Glutamatergic neuron (in vitro differentiated cells): Measurements from ENCODE around the gene NEK6. TPM values are rescaled to one million over a fixed set of nuclear protein-coding genes. Genes with fewer than 3 reads are reported as not detected.
A peak's percentile ranks its signal among the peaks of the same experiment; 100 is the strongest.

Experiments used
- DNase-seq: peaks from one replicate; pipeline ENCODE4 v3.0.0; 2022
- H3K27ac Mint-ChIP-seq: one replicate; pipeline ENCODE4 v1.8.0; 2020; ENCODE audit warnings: mild to moderate bottlenecking, mixed read lengths, inconsistent platforms; ENCODE audit not compliant: unreplicated experiment
- H3K27me3 Mint-ChIP-seq: one replicate; pipeline ENCODE4 v1.8.0; 2020; ENCODE audit warnings: mild to moderate bottlenecking, moderate library complexity, mixed read lengths, inconsistent platforms; ENCODE audit not compliant: unreplicated experiment
- H3K36me3 Mint-ChIP-seq: one replicate; pipeline ENCODE4 v1.8.0; 2020; ENCODE audit warnings: mild to moderate bottlenecking, mixed read lengths, inconsistent platforms; ENCODE audit not compliant: unreplicated experiment
- H3K4me1 Mint-ChIP-seq: one replicate; pipeline ENCODE4 v1.8.0; 2020; ENCODE audit warnings: mild to moderate bottlenecking, low read depth, mixed read lengths, inconsistent platforms; ENCODE audit not compliant: unreplicated experiment
- H3K4me3 Mint-ChIP-seq: one replicate; pipeline ENCODE4 v1.8.0; 2020; ENCODE audit warnings: mild to moderate bottlenecking, mixed read lengths, inconsistent platforms; ENCODE audit not compliant: unreplicated experiment
- H3K9me3 Mint-ChIP-seq: one replicate; pipeline ENCODE4 v1.8.0; 2020; ENCODE audit warnings: mild to moderate bottlenecking, moderate library complexity, mixed read lengths, inconsistent platforms; ENCODE audit not compliant: unreplicated experiment
- total RNA-seq: library from RNA; stranded (reverse); fragmentation: NEBNext Ultra II Directional; extraction: Animal tissue kit (Norgen Biotek cat#: 25700); gene quantifications from one replicate; pipeline ENCODE4 v1.2.1, GENCODE V29; 2021; ENCODE audit not compliant: unreplicated experiment
- TF ChIP-seq, protein P1 (sequence below): fragments of 200-600 bp; sonication (generic); IDR thresholded peaks from one replicate; pipeline ENCODE4 v1.5.0; 2021; ENCODE audit not compliant: partially characterized antibody, unreplicated experiment

NEK6 gene
- total RNA-seq, 1 donor from 2014 or later = 5.4 TPM

DNA sequence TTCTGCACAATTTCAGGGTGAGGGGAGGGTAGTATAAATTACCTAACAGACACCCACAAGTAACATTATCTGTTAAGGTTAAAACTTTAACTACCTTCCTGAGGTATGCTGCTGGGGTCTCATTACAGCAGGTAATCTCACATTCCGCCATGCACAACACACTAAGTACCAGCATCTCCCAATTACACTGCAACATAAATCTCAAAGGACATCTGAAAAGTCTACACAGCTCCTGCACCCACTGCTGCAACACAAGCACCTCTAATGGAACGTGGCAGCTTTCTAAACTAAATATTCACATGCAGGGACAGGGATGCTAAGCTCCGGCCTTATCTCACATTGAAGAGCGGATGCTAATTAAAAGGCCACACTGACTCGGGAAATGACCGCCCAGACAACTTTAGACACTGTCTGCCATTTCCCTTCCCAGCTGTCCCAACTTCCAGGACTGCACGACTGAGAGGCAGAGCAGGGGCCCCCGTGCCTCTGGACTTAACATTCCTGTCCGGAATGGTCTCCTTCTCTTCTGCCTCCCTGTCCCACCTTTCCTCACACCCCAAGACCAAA lies 111.6 kb downstream of the NEK6 start:
- DNase-seq = no peak
- H3K36me3 Mint-ChIP-seq = peaks cover 11% of the 10 kb centered on the region
- no peak overlapping the region for H3K4me3 Mint-ChIP-seq
- H3K9me3 Mint-ChIP-seq = peaks cover 4% of the 10 kb centered on the region
- H3K27me3 Mint-ChIP-seq = peaks cover 3% of the 10 kb centered on the region
- no peak overlapping the region for H3K27ac Mint-ChIP-seq
- peaks cover 50% of the 10 kb centered on the region for H3K4me1 Mint-ChIP-seq
- TF ChIP-seq, protein P1, sequence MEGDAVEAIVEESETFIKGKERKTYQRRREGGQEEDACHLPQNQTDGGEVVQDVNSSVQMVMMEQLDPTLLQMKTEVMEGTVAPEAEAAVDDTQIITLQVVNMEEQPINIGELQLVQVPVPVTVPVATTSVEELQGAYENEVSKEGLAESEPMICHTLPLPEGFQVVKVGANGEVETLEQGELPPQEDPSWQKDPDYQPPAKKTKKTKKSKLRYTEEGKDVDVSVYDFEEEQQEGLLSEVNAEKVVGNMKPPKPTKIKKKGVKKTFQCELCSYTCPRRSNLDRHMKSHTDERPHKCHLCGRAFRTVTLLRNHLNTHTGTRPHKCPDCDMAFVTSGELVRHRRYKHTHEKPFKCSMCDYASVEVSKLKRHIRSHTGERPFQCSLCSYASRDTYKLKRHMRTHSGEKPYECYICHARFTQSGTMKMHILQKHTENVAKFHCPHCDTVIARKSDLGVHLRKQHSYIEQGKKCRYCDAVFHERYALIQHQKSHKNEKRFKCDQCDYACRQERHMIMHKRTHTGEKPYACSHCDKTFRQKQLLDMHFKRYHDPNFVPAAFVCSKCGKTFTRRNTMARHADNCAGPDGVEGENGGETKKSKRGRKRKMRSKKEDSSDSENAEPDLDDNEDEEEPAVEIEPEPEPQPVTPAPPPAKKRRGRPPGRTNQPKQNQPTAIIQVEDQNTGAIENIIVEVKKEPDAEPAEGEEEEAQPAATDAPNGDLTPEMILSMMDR = no peak

DNA sequence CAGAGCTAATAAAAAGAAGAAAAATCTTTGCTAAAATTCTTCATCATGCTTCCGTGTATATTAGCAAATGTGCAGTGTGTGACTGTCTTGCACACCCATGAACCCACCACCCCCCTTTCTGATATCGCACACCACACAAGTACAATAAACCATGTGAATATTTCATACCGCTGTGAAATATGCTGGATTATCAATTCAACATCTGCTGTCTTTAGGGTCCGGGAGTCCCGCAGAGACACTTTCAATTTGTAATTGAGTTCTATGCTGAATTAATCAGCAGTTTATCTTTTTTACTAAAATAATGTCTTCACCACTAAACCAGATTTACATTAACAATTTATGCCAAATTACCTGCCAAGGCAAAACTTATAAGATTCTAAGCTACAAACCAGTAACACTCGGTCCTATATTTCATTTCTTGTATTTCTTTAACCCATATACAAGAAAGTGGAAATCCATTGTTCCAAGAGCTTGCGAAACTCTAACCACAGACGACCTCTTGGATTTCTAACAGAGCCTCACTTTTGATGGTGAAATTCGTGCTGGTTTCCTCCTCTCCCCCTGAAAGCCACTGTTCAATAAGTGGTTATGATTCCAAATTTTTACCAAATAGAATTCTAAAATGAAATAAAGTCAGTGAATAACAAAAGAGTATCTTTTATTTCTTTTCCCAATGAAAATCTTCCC lies 113.3 kb downstream of the NEK6 start:
- no peak for DNase-seq
- H3K9me3 Mint-ChIP-seq = peaks cover 2% of the 10 kb centered on the region
- TF ChIP-seq, protein P1 = no peak
- peaks cover 11% of the 10 kb centered on the region for H3K36me3 Mint-ChIP-seq
- peaks cover 42% of the 10 kb centered on the region for H3K4me1 Mint-ChIP-seq
- peaks cover 3% of the 10 kb centered on the region for H3K27me3 Mint-ChIP-seq
- no peak overlapping the region for H3K4me3 Mint-ChIP-seq
- no peak overlapping the region for H3K27ac Mint-ChIP-seq

DNA sequence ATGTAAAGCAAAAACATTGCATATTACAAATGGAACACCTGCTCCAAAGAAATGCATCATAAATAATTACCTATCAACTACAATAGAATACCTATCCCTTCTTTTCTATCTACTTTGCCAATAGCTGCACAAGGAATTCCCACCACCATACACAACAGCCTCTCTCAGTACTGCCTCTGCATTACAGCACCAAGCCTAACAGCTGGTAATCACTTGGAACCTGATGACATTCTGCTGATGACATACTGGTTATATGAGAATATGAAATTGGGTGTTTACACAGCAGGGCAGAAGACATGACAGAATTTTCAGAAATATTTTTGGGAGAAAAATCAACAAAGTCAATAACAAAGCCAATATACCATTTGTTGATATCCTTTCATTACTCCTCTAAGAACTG lies 114.3 kb downstream of the NEK6 start:
- no peak overlapping the region for H3K4me3 Mint-ChIP-seq
- H3K27me3 Mint-ChIP-seq = no peaks in the 10 kb centered on the region
- H3K27ac Mint-ChIP-seq = peak overlapping the region; percentile 4
- no peaks in the 10 kb centered on the region for H3K9me3 Mint-ChIP-seq
- TF ChIP-seq, protein P1 = no peak
- H3K4me1 Mint-ChIP-seq = peaks cover 42% of the 10 kb centered on the region
- no peak for DNase-seq
- H3K36me3 Mint-ChIP-seq = peaks cover 7% of the 10 kb centered on the region

DNA sequence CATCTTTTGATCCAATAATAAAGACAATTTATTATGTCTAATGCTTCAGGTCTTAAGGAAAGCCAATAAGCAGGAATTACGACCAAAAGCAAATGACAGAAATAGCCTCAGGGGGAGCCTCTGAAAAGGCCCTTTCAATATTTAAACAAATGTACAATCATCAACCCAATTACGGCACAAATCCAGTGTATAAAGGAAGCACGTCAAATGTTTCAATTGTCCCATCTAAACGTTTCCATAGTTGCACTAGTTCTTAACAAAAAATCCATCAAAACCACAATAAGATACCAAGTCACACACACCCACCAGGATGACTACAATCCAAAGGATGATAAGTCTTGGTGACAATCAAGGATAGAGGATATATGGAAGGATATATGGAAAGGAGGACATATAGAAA lies 115.6 kb downstream of the NEK6 start:
- Mint-ChIP-seq H3K4me3 (no peak overlapping the region), H3K4me1 (peaks cover 44% of the 10 kb centered on the region), H3K36me3 (peaks cover 6% of the 10 kb centered on the region), H3K27ac (no peak overlapping the region), H3K9me3 (no peaks in the 10 kb centered on the region), H3K27me3 (no peaks in the 10 kb centered on the region)
- TF ChIP-seq, protein P1 = no peak
- DNase-seq = no peak

DNA sequence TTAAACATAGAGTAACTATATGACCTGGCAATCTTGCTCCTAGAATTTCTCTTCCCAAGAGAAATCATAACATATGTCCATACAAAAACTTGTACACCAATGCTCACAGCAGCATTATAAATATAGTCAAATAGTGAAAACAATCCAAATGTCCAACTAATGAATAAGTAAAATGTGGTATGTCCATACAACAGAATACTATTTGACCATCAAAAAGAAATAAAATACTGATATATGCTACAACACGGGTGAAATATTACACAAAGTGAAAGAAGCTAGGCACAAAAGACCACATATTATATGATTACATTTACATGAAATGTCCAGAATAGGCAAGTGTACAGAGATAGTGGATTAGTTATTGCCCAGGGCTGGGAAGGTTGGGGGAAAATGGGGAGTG lies 116.1 kb downstream of the NEK6 start:
- DNase-seq = no peak
- Mint-ChIP-seq H3K4me1 (peaks cover 44% of the 10 kb centered on the region), H3K9me3 (no peaks in the 10 kb centered on the region), H3K27ac (no peak overlapping the region), H3K27me3 (no peaks in the 10 kb centered on the region), H3K36me3 (peaks cover 6% of the 10 kb centered on the region), H3K4me3 (no peak overlapping the region)
- TF ChIP-seq, protein P1 = no peak
